Testis (tissue), 3 donors: ENCODE data around the gene GYPC. TPM values are rescaled to one million over a fixed set of nuclear protein-coding genes. Genes with fewer than 3 reads are reported as not detected.

Experiments used
- DNase-seq: peaks from one replicate; pipeline ENCODE4 v3.0.0-alpha.2; 2019
- H3K27ac ChIP-seq, 2 donors: fragments of 200-600 bp; sonication (generic); one replicate each; pipeline ENCODE4 v1.5.1; 2019
- H3K27me3 ChIP-seq: fragments of 200-600 bp; sonication (generic); one replicate; pipeline ENCODE4 v1.5.1; 2019
- H3K36me3 ChIP-seq: fragments of 200-600 bp; sonication (generic); one replicate; pipeline ENCODE4 v1.5.1; 2017; ENCODE audit warnings: low read depth; ENCODE audit errors: missing control alignments
- H3K4me1 ChIP-seq: fragments of 200-600 bp; sonication (generic); one replicate; pipeline ENCODE4 v1.5.1; 2019
- H3K4me3 ChIP-seq, 2 donors: fragments of 200-600 bp; sonication (generic); one replicate each; pipeline ENCODE4 v1.5.1; 2017 to 2019
- H3K9me3 ChIP-seq: fragments of 200-600 bp; sonication (generic); one replicate; pipeline ENCODE4 v1.5.1; 2017
- CTCF ChIP-seq, 3 experiments: fragments of 450-650 bp in 2 of 3; fragments of 200-600 bp in 1 of 3; sonication (generic) in 1 of 3; IDR thresholded peaks; one replicate each; pipeline ENCODE4 v1.5.1; 2016 to 2019; ENCODE audit warnings: antibody characterized with exemption in 3 of 3, mild to moderate bottlenecking in 2 of 3, moderate library complexity in 1 of 3
- POLR2A ChIP-seq: fragments of 450-650 bp; IDR thresholded peaks from one replicate; pipeline ENCODE4 v1.6.1; 2017; ENCODE audit warnings: antibody characterized with exemption, mild to moderate bottlenecking, moderate library complexity
- WGBS, 2 donors: methylation state at CpG; one replicate each; pipeline ENCODE4 v1.1.5; 2018; 5-methylcytosine and 5-hydroxymethylcytosine counted together
- intact Hi-C: fragments of 100-400 bp; cut with DNase I; formaldehyde crosslinking; loops from one replicate; pipeline ENCODE4 v1.15.1; 2023; ENCODE audit warnings: low total_unique reads
- polyA plus RNA-seq: library from polyadenylated mRNA; stranded (reverse); fragments of 350-450 nt; fragmentation: Illumina TruSeq; extraction: RNeasy Lipid Tissue Mini Kit (QIAGEN cat#74804); gene quantifications from one replicate; pipeline ENCODE4 v1.2.3, GENCODE V29; 2014; ENCODE audit warnings: low read depth, low replicate concordance; ENCODE audit not compliant: insufficient read depth
- total RNA-seq, 2 donors: library from RNA; depleted of rRNA; stranded (reverse); fragments of >200 nt; gene quantifications; one replicate each; pipeline ENCODE4 v1.2.3, GENCODE V29; 2016

GYPC gene
- total and polyA plus RNA-seq, 3 donors from 2014 or later: 9.9 to 40.2 (median 15.5) TPM

GRCh38 chr2:126719191-126719832, 63.4 kb downstream of the GYPC start:
- H3K27me3 ChIP-seq: no peaks in the 10 kb centered on the region

GRCh38 chr2:126719833-126720351, 63.9 kb downstream of the GYPC start:
- TF ChIP-seq CTCF (IDR thresholded peaks at IDR 0.05) (no peak), POLR2A (no peak)
- H3K4me1 ChIP-seq: no peaks in the 10 kb centered on the region
- no peak overlapping the region for H3K27ac ChIP-seq
- H3K27me3 ChIP-seq: no peaks in the 10 kb centered on the region
- DNase-seq: no peak
- H3K9me3 ChIP-seq: no peaks in the 10 kb centered on the region
- 75 to 84% methylated on average over 3 to 4 of the region's 4 CpGs for WGBS, 2 donors
- no peak overlapping the region for H3K4me3 ChIP-seq
- H3K36me3 ChIP-seq: no peaks in the 10 kb centered on the region
- intact Hi-C loops: no loop called here

More at GRCh38 chr2:126719191-126719832, 63.4 kb downstream of the GYPC start:
- DNase-seq: no peak
- Histone ChIP-seq H3K4me1 (no peaks in the 10 kb centered on the region), H3K4me3 (no peak overlapping the region), H3K27ac (no peak overlapping the region), H3K9me3 (no peaks in the 10 kb centered on the region), H3K36me3 (no peaks in the 10 kb centered on the region)
- 73 to 83% methylated on average over 3 of the region's 3 CpGs for whole genome bisulfite sequencing, 2 donors
- TF ChIP-seq CTCF (IDR thresholded peaks at IDR 0.05): no peak
- no peak for TF ChIP-seq POLR2A
- intact Hi-C loops: no loop called here

- DNase-seq: no peak
- H3K36me3 ChIP-seq: no peaks in the 10 kb centered on the region
- no peaks in the 10 kb centered on the region for H3K27me3 ChIP-seq
- no peak overlapping the region for H3K27ac ChIP-seq
- no peaks in the 10 kb centered on the region for H3K4me1 ChIP-seq
- TF ChIP-seq POLR2A (no peak), CTCF (IDR thresholded peaks at IDR 0.05) (no peak)
- H3K4me3 ChIP-seq: no peak overlapping the region
- 94 to 100% methylated on average over 2 of the region's 2 CpGs for WGBS, 2 donors
- no peaks in the 10 kb centered on the region for H3K9me3 ChIP-seq
- intact Hi-C loops: no loop called here
Observed at GRCh38 chr2:126720638-126721037, 64.7 kb downstream of the GYPC start.

- WGBS, 2 donors: 75 to 86% methylated on average over 2 of the region's 2 CpGs
- Histone ChIP-seq H3K36me3 (no peaks in the 10 kb centered on the region), H3K27me3 (no peaks in the 10 kb centered on the region), H3K9me3 (no peaks in the 10 kb centered on the region), H3K27ac (no peak overlapping the region), H3K4me3 (no peak overlapping the region), H3K4me1 (no peaks in the 10 kb centered on the region)
- intact Hi-C loops: no loop called here
- TF ChIP-seq POLR2A (no peak), CTCF (IDR thresholded peaks at IDR 0.05) (no peak)
- no peak for DNase-seq
Observed at GRCh38 chr2:126722081-126722480, 66.1 kb downstream of the GYPC start.

- Histone ChIP-seq H3K4me1 (no peaks in the 10 kb centered on the region), H3K9me3 (no peaks in the 10 kb centered on the region), H3K36me3 (no peaks in the 10 kb centered on the region), H3K4me3 (no peak overlapping the region), H3K27ac (no peak overlapping the region), H3K27me3 (no peaks in the 10 kb centered on the region)
- WGBS, 2 donors: 46 to 61% methylated on average over 4 of the region's 4 CpGs
- TF ChIP-seq CTCF (IDR thresholded peaks at IDR 0.05) (no peak), POLR2A (no peak)
- no peak for DNase-seq
- intact Hi-C loops: no loop called here
Observed at GRCh38 chr2:126722546-126722945, 66.6 kb downstream of the GYPC start.
